GM18498 (cell line): ENCODE results near the gene ZMIZ2.
A peak's percentile ranks its signal among the peaks of the same experiment; 100 is the strongest.
"Not testable (repeated sequence)": the region's sequence is repeated elsewhere in the genome, so short reads cannot be mapped to it uniquely, and the experiment has no call there.

ENCODE experiments used
- ATAC-seq: cut with Tn5 transposase; IDR thresholded peaks from one replicate; pipeline ENCODE4 v1.9.1; 2021; ENCODE audit warnings: mild to moderate bottlenecking, moderate library complexity; ENCODE audit not compliant: unreplicated experiment

ZMIZ2 gene

DNA sequence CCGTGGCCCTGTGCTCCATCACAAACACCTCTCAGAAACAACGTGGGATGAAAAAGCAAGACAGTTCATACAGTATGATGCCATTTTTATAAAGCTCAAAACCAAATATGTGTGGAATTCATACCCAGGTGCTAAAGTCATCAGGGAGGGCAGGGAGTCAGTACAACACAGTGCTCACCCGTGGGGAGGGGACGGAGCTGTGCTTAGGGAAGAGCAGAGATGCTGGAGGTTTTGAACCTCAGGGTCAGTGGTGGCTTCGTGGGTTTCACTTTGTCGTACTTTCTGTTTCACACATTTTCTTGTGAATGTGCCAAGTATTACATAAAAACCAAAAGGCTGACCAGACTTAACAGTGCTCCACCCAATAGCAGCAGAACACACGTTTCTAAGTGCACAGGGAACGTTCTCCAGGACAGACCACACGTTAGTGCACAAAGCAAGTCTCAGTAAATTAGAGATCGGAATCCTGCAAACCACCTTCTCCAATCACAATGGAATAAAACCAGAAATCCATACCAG is 21.2 kb downstream of the ZMIZ2 start:
- ATAC-seq: peak; percentile 82

DNA sequence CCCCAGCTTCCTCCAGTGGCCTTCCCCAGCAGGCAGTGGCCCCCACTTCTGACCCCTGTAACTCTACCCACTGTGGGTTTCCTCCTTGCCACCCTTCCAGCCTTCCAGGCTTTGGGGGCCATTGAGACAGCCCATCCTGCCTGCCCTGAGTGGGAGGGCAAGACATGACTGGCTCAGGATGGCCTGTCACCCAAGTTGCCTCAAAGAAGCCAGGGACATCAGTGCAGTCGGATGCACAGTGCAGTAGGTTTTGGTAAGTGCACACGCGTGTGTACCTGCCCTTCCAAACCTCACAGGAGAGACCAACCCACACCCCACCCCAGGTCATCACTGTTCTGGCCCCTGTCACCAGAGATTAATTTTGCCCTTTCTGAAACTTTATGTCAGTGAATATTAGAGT is 22.7 kb downstream of the ZMIZ2 start:
- ATAC-seq: no peak

- no peak for ATAC-seq
Observed at GRCh38 chr7:44772440-44772839, 23.8 kb downstream of the ZMIZ2 start.

DNA sequence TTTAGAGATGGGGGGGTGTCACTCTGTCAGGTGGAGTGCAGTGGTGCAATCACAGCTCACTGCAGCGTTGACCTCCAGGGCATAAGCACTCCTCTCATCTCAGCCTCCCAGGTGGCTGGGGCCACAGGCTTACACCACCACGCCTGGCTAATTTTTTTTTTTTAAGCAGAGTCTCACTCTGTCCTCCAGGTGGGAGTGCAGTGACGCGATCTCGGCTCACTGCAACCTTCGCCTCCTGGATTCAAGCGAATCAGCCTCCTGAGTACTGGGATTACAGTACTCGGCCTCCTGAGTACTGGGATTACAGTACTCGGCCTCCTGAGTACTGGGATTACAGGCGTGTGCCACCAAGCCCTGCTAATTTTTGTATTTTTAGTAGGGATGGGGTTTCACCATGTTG is 24.2 kb downstream of the ZMIZ2 start:
- ATAC-seq: no peak

GRCh38 chr7:44774486-44774885 is 25.8 kb downstream of the ZMIZ2 start:
- not testable (repeated sequence) for ATAC-seq

DNA sequence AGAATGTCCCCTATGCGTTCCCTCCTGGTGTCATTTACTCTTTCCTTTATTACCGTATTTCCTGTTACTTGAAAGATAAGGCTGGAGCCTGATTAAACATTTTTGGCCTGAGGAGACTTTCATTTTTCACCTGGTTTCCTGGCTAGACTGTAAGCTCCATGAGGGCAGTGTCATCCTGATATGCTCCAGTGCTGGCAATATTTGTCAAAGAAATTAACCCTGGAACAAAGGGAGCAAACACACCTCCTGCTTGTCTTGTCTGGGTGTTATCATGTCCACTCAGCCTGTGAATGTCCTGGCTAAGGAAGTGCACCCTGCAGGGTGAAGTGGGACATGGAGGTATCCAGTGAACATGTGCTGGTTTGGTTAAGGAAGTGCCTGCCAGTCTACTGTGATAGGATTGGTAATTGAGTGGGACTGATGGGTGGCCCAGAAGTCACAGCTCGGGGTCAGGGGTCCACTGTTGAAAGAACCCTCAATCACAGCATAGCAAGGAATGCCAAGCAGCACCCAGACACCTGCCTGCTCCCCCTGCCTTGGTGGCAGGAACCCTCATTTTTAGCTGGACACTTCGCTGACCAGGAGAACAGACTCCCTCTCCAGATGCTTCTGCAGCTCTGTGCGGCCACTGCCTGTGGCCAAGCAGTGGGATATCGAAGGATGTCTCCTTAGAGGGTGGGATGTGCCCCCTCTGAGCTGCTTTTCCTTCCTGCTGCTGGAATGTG is 26.9 kb downstream of the ZMIZ2 start:
- no peak for ATAC-seq

GRCh38 chr7:44776211-44776610 is 27.6 kb downstream of the ZMIZ2 start:
- ATAC-seq: no peak

- no peak for ATAC-seq
Observed at GRCh38 chr7:44782460-44782859, 33.8 kb downstream of the ZMIZ2 start.

DNA sequence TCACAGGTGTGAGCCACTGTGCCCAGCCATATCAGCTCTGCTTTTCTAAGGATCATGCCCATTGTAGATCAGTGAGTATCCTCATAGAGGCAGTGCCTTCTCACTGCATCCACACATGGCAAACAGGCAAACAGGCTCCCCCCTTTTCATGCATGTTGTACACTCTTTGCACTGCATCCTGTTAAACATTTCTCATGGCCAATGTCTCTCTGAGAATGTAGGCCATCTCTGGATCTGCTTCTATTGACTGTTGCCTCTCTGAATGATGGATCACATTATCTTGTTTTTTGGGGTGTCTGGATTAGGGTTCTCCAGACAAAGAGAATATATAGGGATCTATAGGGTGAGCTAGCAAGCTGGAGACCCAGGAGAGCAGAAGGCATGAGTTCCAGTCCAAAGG is 34.8 kb downstream of the ZMIZ2 start:
- no peak for ATAC-seq

GRCh38 chr7:44784364-44784763 is 35.7 kb downstream of the ZMIZ2 start:
- no peak for ATAC-seq

GRCh38 chr7:44785218-44785617 is 36.6 kb downstream of the ZMIZ2 start:
- ATAC-seq: not testable (repeated sequence)

- no peak for ATAC-seq
Observed at GRCh38 chr7:44787041-44787440, 38.4 kb downstream of the ZMIZ2 start.

GRCh38 chr7:44787762-44788161 is 39.1 kb downstream of the ZMIZ2 start:
- ATAC-seq: no peak

DNA sequence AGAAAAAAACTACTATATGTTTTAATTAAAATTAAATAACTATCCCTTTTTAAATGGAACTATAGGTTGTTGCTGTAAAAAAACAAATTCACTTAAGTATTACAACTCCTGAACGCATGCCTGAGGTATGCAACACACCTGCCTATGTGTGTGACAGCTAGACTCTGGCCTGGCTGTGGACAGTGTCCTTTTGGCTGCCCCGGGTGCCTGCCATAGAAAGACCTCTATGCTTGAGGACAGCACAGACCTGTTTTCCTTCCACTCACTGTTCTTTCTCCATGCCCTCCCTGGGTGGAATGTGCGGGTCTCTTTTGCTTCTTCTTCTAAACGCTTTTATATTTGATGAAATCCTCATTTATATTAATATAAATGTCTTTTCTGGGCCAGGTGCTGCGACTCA is 41.3 kb downstream of the ZMIZ2 start:
- no peak for ATAC-seq

- no peak for ATAC-seq
Observed at GRCh38 chr7:44791278-44792219, 42.9 kb downstream of the ZMIZ2 start.

- no peak for ATAC-seq
Observed at GRCh38 chr7:44793919-44794318, 45.3 kb downstream of the ZMIZ2 start.

DNA sequence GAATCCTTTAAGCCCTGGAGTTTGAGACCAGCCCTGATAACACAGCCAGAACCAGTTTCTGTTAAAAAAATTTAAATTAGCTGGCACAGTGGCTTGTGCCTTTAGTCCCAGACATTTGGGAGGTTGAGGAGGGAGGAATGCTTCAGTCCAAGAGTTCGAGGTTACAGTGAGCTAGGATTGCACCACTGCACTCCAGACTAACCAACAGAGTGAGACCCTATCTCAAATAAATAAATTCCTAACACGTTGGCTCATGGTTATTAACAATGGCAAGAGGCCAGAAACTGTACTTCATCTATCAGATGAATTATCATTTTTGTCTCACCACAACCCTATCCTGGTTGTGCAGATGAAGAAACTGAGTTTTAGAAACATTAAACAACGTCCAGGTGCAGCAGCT is 45.7 kb downstream of the ZMIZ2 start:
- ATAC-seq: no peak

- peak; percentile 22 for ATAC-seq
Observed at GRCh38 chr7:44796034-44796503, 47.4 kb downstream of the ZMIZ2 start.

DNA sequence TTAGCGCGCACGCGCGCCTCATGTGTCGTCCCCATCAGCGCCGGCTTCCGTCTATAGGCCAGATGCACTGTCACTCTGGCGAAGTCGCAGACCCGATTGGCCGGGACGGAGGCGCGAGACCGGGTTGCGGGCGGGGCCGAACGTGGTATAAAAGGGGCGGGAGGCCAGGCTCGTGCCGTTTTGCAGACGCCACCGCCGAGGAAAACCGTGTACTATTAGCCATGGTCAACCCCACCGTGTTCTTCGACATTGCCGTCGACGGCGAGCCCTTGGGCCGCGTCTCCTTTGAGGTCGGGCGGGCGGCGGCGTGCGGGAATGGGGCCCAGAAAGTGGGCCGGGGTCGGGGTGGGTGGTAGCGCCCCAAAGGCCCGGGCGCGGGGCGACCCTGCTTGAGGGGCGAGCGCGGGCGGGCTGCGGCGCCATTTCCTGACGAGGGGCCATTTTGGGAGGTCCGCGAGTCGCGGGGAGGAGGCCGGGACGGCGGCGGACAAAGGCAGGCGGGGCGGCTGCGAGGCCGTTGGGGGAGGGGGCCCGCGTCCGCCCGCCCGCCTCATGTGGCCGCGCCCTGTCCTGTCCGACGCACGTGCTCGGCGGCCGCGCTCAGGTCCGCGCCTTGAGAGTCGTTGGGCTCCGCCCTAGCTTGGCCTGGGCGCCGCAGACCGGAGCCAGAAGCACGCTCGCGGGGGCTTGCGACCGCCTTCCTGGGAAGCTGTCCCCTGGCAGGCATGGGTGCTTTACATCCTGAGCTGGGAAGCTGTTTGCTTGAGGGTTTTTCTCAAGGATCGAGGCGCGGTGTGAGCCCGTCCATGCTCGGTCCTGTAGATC is 48.1 kb downstream of the ZMIZ2 start, which contains the start of gene PPIA:
Gene PPIA (plus strand): TSS at position 178 of the 825 bp plus-strand sequence. CDS start 44 bp downstream, at position 222.
- ATAC-seq: peak; percentile 91
